WERI-Rb-1 (cell line): ENCODE data around the gene CCDC78.

Source experiments
- DNase-seq: peaks from one replicate; pipeline ENCODE4 v3.0.0-alpha.2; 2020
- H3K27ac ChIP-seq: fragments of 250-450 bp; sonication (Bioruptor Pico); 2 replicates; pipeline ENCODE4 v1.5.1; 2020; ENCODE audit warnings: mild to moderate bottlenecking, moderate library complexity
- H3K27me3 ChIP-seq: fragments of 250-450 bp; sonication (Bioruptor Pico); 2 replicates; pipeline ENCODE4 v1.5.1; 2021; ENCODE audit warnings: mild to moderate bottlenecking, low read depth, moderate library complexity; ENCODE audit not compliant: insufficient read depth, severe bottlenecking
- H3K36me3 ChIP-seq: fragments of 250-450 bp; sonication (Bioruptor Pico); 2 replicates; pipeline ENCODE4 v1.5.1; 2020; ENCODE audit warnings: mild to moderate bottlenecking, moderate library complexity
- H3K4me3 ChIP-seq: 2 replicates; pipeline ENCODE4 v1.5.1; 2011; ENCODE audit warnings: low read depth, mild to moderate bottlenecking, control low read depth, low read length
- H3K9me3 ChIP-seq: fragments of 250-450 bp; sonication (Bioruptor Pico); 2 replicates; pipeline ENCODE4 v1.5.1; 2021; ENCODE audit warnings: mild to moderate bottlenecking, moderate library complexity; ENCODE audit not compliant: severe bottlenecking
- TF ChIP-seq, protein P1 (sequence below): IDR thresholded peaks from 2 replicates; pipeline ENCODE4 v1.5.1; 2011; ENCODE audit warnings: low read depth, mild to moderate bottlenecking, control low read depth, inconsistent platforms, low read length

CCDC78 gene

GRCh38 chr16:735982-736453, 9.8 kb upstream of the CCDC78 start:
- no peak overlapping the region for H3K27ac ChIP-seq
- no peak overlapping the region for H3K4me3 ChIP-seq
- no peaks in the 10 kb centered on the region for H3K9me3 ChIP-seq
- no peaks in the 10 kb centered on the region for H3K27me3 ChIP-seq
- DNase-seq, result no peak
- H3K36me3 ChIP-seq, result peaks cover 50% of the 10 kb centered on the region
- TF ChIP-seq, protein P1, sequence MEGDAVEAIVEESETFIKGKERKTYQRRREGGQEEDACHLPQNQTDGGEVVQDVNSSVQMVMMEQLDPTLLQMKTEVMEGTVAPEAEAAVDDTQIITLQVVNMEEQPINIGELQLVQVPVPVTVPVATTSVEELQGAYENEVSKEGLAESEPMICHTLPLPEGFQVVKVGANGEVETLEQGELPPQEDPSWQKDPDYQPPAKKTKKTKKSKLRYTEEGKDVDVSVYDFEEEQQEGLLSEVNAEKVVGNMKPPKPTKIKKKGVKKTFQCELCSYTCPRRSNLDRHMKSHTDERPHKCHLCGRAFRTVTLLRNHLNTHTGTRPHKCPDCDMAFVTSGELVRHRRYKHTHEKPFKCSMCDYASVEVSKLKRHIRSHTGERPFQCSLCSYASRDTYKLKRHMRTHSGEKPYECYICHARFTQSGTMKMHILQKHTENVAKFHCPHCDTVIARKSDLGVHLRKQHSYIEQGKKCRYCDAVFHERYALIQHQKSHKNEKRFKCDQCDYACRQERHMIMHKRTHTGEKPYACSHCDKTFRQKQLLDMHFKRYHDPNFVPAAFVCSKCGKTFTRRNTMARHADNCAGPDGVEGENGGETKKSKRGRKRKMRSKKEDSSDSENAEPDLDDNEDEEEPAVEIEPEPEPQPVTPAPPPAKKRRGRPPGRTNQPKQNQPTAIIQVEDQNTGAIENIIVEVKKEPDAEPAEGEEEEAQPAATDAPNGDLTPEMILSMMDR, result no peak

- no peaks in the 10 kb centered on the region for H3K9me3 ChIP-seq
- TF ChIP-seq, protein P1, result no peak
- H3K36me3 ChIP-seq, result peaks cover 53% of the 10 kb centered on the region
- H3K4me3 ChIP-seq, result no peak overlapping the region
- H3K27me3 ChIP-seq, result no peaks in the 10 kb centered on the region
- DNase-seq, result no peak
- no peak overlapping the region for H3K27ac ChIP-seq
These were observed 9.0 kb upstream of the CCDC78 start for GRCh38 chr16:734981-735881.

GRCh38 chr16:734208-734980, 8.2 kb upstream of the CCDC78 start:
- no peak for DNase-seq
- peaks cover 53% of the 10 kb centered on the region for H3K36me3 ChIP-seq

DNA sequence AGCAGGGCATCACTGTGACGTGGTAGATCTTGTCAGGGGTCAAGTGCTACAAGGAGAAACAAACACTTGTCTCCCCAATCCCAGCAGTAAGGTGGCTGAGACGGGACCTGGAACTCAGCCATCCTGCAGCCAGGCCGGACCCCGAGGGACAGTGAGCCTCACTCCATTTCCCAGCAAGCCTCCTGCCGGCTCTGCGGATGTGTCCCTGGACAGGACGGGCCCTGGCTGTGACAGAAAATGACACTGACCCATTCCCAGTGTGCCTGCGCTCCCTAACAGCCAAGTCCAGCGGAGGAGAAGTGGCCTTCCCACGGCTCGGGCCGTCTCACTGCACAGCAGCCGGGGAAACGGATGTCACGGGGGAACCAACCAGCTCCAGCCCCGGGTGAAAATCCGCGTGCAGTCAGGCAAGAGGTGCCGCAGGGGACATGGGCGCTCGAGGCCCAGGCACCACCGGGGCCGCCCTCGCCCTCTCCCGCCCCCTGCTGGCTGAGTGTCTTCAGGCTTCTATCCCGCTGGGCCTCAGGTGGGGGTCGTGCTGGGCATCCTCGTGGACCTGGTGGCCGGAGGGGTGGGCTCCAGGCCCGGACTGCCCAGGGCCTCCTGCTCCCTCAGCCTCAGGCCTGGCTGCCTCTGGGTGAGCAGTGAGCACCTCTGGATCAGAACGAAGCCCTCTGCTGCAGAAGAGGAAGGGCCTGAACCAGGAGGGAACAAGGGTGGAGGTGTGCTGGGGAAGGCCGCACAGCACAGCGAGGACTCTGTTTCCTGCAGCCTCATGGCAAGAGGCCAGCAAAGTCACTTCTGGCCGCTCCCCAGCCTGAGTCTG, 7.4 kb upstream of the CCDC78 start:
- Histone ChIP-seq H3K27me3 (no peaks in the 10 kb centered on the region), H3K4me3 (no peak overlapping the region), H3K9me3 (no peaks in the 10 kb centered on the region), H3K36me3 (peaks cover 48% of the 10 kb centered on the region), H3K27ac (no peak overlapping the region)
- peak; percentile 64 for DNase-seq
- TF ChIP-seq, protein P1, result peak; percentile 86

More at GRCh38 chr16:734208-734980, 8.2 kb upstream of the CCDC78 start:
- TF ChIP-seq, protein P1, result no peak
- Histone ChIP-seq H3K9me3 (no peaks in the 10 kb centered on the region), H3K4me3 (no peak overlapping the region), H3K27me3 (no peaks in the 10 kb centered on the region), H3K27ac (no peak overlapping the region)

DNA sequence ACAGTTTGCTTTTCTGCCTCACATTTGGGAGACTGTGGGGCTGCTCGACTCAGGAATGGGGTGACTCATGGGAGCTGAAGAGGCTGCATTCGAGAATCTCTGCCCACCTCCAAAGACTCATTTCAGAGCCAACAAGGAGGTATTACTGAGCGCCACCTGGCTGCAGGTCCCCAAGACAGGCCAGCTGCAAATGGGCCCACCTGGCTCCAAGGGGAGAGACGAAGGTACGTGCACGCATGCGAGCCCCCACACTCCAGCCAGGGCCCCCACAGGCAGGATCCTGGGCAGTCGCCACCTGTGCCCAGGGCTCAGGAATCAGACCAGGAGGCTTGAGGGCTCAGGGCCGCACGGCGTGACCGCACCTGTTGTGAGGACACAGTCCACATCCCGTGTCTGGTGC, 6.7 kb upstream of the CCDC78 start:
- Histone ChIP-seq H3K27ac (no peak overlapping the region), H3K4me3 (no peak overlapping the region), H3K9me3 (no peaks in the 10 kb centered on the region), H3K27me3 (no peaks in the 10 kb centered on the region), H3K36me3 (peaks cover 44% of the 10 kb centered on the region)
- TF ChIP-seq, protein P1, result peak; percentile 36; the same call in 1 of the 2 replicates
- no peak for DNase-seq
